Suppressor macrophage (primary cell): ENCODE measurements around the gene ZMYM4.
"Not testable (repeated sequence)": the region's sequence is repeated elsewhere in the genome, so short reads cannot be mapped to it uniquely, and the experiment has no call there.

ENCODE experiments used
- DNase-seq, 4 experiments: peaks; one replicate each; pipeline ENCODE4 v3.0.0-alpha.2; 2020 to 2022
- total RNA-seq, 17 experiments: gene quantifications; one replicate each; lab custom pipeline; 2026; ENCODE audit warnings: mixed read lengths in 6 of 17, inconsistent platforms in 3 of 17; lab: John Stamatoyannopoulos, UW

The ZMYM4 gene
- total RNA-seq: 47.2 to 94.8 (median 70.8) reads per million in 17 experiments

DNA sequence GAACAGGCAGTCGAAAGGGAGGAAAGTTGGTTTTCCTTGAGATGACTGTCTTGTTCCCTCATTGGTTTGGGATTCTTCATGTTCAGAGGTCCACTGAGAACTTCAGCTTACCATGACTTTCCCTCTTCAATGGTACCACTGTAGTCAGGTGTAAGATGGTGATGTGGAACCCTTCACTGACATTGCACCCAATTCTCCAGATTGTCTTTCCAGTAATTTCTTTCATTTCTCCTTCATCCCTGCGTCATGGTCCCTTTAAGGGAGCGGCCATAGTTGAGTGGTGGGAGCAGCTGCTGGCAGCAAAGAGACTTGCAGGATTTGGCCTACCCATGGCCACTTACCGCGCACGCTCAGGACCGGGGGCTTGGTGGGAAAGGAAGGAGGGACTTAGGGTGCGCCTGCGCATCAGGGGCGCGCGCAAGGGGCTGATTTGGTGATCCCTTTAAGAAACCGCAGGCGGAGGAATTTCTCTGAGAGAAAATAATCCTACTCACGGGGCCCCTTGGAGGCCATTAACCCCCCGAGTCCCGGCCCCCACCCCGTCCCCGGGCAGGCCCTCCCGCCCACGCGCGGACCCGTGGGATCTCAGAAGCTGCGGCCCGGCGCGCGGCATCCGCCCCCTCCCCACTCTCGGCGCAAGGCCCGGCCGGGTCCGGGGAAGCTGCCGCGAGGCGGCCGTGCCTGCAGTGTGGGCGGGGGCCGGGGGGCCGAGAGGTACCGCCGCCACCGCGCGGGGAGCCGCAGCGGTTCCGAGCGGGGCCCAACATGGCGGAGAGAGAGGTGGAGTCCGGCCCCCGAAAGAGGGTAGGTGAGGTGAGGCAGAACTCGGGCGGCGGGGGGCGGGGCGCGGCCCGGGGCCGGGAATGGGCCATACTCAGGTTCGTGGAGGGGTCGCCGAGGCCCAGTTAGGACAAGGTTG lies at the start of gene ZMYM4:
TSS of gene ZMYM4 (plus strand) at position 428 of the 919 bp plus-strand sequence. CDS start at position 766, 338 bp downstream.
- peak; percentile 96 to 99 (median 98) for DNase-seq

DNA sequence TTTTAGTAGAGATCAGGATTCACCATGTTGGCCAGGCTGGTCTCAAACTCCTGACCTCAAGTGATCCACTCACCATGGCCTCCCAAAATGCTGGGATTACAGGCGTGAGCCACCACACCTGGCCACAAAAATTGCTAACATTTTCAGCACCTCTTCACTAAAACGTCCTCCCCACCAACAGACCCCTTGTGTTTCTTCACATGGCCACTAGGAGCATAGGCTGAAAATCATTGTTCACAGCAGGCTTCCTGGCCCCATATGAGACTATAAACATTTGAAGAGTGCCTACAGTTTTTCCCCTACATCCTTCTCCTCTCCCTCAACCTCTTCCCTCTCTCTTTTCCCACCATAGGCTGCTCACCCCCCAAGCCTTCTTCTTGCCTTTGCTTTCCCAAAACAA lies 47.5 kb upstream of the ZMYM4 start:
- peak in 3 of 4 experiments; percentile 7 to 23 (median 15) for DNase-seq

DNA sequence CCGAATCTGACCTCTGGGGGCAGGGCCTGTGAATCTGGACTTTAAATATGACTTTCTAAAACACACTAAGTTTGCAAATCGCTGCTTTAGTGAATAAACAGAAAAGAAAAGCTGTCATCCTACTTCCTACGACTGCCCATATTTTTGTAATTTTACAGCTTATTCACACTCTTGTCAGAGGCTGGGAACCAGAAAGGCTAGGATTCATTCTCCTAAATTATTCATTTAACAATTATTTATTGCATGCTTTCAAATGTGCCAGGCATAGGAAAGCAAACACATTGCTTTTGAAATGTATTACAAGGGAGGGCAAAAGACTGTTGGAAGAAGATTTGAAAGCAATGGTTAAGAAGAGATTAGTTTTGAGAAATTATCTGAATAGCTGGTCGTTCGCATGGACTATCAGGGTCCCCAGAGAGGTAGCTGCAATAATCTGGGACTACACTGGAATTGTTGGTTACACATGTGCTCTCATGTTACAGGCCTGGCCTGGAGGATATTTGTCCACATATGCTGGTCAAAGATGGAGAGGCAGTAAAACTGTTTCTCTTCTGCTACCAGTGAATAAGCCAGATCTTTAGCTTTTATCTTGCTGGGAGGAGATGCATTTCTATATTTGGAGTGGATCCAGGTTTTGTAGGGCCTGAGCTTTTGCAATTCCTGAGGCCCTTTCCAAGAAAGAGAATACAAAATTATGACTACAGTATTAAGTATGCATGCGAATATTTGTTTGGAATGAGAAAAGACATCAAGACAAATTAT lies 46.0 kb upstream of the ZMYM4 start:
- no peak for DNase-seq

DNA sequence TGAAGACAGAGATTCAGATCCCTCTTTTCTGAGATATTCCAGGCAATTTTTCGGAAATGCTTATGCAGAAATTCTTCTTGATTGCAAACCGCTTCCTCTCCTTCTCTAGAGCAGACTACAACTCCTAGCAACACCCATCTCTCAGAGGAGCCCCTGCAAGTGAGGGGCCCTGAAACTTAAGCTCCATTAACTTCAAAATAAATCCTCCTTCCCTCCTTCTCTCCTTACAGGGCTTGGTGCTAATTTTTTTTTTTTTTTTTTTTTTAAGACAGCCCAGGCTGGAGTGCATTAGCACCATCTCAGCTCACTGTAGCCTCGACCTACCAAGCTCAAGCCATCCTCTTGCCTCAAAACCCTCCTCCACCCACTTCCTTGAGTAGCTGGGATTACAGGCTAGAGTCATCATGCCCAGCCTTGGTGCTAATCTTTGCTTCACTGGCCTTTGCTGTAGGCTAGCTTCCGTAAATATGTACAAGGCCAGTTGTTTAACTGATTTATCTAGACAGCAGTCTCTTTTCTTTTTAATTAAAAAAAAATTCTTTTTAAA lies 45.4 kb upstream of the ZMYM4 start:
- no peak for DNase-seq

- no peak for DNase-seq
Measured at GRCh38 chr1:35226546-35226945, 42.0 kb upstream of the ZMYM4 start.

- no peak for DNase-seq
Measured at GRCh38 chr1:35229587-35230360, 38.7 kb upstream of the ZMYM4 start.

- no peak for DNase-seq
Measured at GRCh38 chr1:35231287-35231686, 37.2 kb upstream of the ZMYM4 start.

GRCh38 chr1:35236772-35237171 lies 31.7 kb upstream of the ZMYM4 start:
- not testable (repeated sequence) for DNase-seq

DNA sequence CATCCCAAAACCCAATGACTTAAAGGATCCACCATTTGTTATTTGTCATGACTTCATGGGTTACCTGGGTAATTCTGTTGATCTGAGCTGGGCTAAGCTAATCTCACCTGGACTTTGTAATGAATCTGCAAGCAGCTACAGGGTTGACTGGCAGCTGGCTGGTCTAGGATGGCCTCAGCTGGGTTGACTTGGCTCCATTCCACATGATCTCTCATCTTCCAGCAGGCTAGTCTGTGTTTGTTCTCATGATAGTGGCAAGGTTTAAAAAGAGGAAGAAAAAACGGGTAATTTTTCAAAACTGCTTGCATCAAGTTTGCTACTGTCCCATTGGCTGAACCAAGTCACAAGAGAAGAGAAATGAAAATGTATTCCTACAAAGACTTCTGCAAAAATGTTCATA lies 24.8 kb upstream of the ZMYM4 start:
- peak; percentile 68 to 93 (median 86) for DNase-seq

- DNase-seq: no peak
Measured at GRCh38 chr1:35247256-35247655, 21.3 kb upstream of the ZMYM4 start.

- DNase-seq: no peak
Measured at GRCh38 chr1:35253941-35254340, 14.6 kb upstream of the ZMYM4 start.

DNA sequence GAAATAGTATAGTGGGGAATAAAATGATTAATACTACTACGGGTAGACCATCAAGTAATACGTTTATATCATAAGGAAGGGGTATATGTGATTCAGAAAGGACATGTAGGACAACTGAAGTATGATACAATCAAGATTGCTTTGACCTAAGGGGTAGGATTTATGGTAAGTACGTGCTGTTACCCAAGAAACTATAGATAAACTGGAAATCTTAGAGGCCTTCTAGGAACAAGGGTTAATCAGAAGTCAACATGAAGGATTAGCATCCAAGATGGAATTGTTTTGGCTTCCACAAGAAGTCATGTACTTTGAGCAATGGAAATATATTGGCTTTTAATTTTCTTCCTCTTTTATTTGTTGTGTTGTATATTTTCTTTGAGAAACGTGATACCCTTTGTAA lies 13.2 kb upstream of the ZMYM4 start:
- no peak for DNase-seq

DNA sequence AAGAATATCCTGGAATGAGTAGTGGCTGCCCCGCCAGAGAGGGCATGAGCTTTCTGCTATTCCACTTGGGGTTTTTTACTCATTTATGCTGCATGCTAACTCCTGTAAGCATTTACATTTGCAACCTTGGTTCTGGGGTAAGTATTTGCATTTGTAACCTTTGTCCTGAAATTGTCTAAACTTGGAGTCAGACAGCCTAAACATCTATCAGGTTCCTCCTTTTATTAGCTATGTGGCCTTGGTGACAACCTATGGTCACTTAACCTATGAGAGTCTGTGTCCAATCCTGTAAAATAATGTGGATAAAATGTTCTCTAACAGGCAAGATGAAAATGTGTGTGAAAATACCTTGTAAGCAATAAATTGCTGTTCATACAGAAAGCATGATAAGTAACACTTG lies 8.9 kb upstream of the ZMYM4 start:
- no peak for DNase-seq

- peak in 2 of 4 experiments; percentile 11 to 21 for DNase-seq
Measured at GRCh38 chr1:35261412-35262120, 6.9 kb upstream of the ZMYM4 start.

DNA sequence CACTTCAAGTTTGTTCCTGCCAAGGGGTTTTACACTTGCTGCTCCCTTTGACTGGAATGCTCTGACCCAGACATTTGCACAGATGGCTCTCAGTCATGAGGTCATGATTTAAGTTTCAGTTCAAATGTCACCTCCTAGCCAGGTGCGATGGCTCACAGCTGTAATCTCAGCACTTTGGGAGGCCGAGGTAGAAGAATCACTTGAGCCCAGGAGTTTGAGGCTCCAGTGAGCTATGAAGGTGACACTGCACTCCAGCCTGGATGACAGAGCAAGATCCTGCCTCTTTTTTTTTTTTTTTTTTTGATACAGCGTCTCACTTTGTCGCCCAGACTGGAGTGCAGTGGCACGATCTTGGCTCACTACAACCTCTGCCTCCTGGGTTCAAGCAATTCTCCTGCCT lies 4.5 kb upstream of the ZMYM4 start:
- no peak for DNase-seq

- peak; percentile 50 to 73 (median 57) for DNase-seq
Measured at GRCh38 chr1:35264871-35265270, 3.6 kb upstream of the ZMYM4 start.

DNA sequence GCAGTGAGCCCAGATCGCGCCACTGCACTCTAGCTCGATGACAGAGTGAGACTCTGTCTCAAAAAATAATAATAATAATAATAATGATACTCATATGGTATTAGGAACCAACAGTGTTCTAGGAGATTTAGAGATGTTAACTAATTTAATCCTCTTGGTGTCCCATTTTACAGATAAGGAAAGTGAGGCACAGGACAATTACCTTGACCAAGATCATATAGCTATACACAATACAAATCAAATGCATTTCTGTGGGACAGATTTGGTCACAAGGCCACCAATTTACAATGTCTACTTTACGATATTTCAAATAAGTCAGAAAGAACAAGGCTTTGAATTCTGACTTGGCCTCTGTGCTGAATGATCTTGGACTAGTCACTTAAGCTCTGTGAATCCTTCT lies 2.2 kb upstream of the ZMYM4 start:
- DNase-seq: no peak

GRCh38 chr1:35269201-35269988 lies 886 bp downstream of the ZMYM4 start:
- DNase-seq: peak in 2 of 4 experiments; percentile 31 to 44

DNA sequence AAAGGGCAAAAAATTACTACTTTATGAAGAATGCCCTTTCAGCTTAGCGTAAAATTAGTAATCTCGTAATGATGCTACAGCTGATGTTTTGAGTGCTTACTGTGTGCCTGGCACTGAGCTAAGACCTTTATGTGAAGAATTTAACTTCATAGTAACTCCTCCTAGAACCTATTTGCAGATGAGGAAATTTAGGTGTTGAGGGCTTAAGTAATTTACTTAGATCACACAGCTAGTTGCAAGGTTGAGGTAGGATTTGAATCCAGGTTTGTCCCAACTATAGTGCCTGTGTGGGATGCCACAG lies 1.4 kb downstream of the ZMYM4 start:
- DNase-seq: no peak

DNA sequence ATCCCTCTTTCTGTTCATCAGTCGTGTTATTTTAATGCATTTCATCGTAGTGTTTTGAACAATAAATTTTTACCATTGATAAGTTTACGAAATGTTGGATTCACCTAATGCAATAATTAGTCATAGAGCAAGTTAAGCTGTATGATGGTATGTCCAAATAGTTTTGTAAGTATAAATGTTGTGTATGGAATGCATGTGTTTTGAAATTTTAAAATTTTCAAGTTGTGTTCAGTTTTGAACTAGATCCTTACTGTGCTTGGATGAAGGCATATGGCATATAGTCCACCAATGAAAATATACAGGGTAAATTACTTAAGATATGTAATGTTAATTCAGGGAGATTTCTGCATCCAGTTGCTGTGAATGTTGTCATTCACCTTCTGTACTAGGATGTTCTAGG lies 2.3 kb downstream of the ZMYM4 start:
- DNase-seq: peak in 1 of 4 experiments; percentile 9

GRCh38 chr1:35274197-35274596 lies 5.7 kb downstream of the ZMYM4 start:
- no peak for DNase-seq
